ENCODE results near the gene WNT5A. TPM values are rescaled to one million over a fixed set of nuclear protein-coding genes. Genes with fewer than 3 reads are reported as not detected.
"Not testable (repeated sequence)": the region's sequence is repeated elsewhere in the genome, so short reads cannot be mapped to it uniquely, and the experiment has no call there.

Gene WNT5A
- polyA plus RNA-seq, 2 of the 4 experiments (the other 2 are of a cell fraction) = 0.10 to 1.1 TPM

DNA sequence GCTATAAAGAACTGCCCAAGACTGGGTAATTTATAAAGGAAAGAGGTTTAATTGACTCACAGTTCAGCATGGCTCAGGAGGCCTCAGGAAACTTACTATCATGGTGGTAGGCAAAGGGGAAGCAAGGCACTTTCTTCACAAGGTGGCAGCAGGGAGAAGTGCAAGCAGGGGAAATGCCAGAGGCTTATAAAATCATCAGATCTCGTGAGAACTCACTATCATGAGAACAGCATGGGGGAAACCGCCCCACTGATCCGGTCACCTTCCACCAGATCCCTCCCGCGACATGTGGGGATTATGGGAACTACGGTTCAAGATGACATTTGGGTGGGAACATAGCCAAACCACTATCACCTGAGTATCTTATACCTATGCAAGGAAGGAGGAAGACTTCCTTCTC lies 18.0 kb upstream of the WNT5A start:
- POLR2A ChIA-PET, H3K4me1 ChIP-seq, H3K4me3 ChIP-seq, H3K27ac ChIP-seq, H3K9me3 ChIP-seq, H3K4me2 ChIP-seq, FAIRE-seq: not testable (repeated sequence)
- ATAC-seq (peak in 1 of 2 experiments; percentile 36; a peak in 1 of 6 replicates), DNase-seq (ENCODE audit: low read depth in 1 of 2, low spot score in 1 of 2) (peak in 1 of 2 experiments; percentile 21)
- 46% methylated on average over 6 of the region's 6 CpGs for WGBS (ENCODE audit: missing lambda C conversion rate)
- CTCF ChIA-PET = interaction anchor here (0.6 kb wide), 1 partner anchor 751 kb away, joined by 4 read pairs; no protein-coding TSS in a partner anchor

- Histone ChIP-seq H3K4me1 (no peaks in the 10 kb centered on the region), H3K4me2 (no peak overlapping the region), H3K4me3 (no peak overlapping the region), H3K27ac (no peak overlapping the region), H3K9me3 (no peaks in the 10 kb centered on the region)
- 6% methylated on average over 3 of the region's 3 CpGs for WGBS (ENCODE audit: missing lambda C conversion rate)
- ChIA-PET POLR2A (no interaction called here), CTCF (no interaction called here)
- DNase-seq (ENCODE audit: low read depth in 1 of 2, low spot score in 1 of 2) = no peak
- no peak for ATAC-seq
- no peak for FAIRE-seq
- TF ChIP-seq RNF2 (IDR thresholded peaks at IDR 0.05; ENCODE audit: borderline replicate concordance, low read depth) = no peak
- TF ChIP-seq, protein P1, sequence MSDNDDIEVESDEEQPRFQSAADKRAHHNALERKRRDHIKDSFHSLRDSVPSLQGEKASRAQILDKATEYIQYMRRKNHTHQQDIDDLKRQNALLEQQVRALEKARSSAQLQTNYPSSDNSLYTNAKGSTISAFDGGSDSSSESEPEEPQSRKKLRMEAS (IDR thresholded peaks at IDR 0.05) = no peak
- no peak for TF ChIP-seq JUNB (IDR thresholded peaks at IDR 0.05)
- TF ChIP-seq, protein P2, sequence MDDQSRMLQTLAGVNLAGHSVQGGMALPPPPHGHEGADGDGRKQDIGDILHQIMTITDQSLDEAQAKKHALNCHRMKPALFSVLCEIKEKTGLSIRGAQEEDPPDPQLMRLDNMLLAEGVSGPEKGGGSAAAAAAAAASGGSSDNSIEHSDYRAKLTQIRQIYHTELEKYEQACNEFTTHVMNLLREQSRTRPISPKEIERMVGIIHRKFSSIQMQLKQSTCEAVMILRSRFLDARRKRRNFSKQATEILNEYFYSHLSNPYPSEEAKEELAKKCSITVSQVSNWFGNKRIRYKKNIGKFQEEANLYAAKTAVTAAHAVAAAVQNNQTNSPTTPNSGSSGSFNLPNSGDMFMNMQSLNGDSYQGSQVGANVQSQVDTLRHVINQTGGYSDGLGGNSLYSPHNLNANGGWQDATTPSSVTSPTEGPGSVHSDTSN (IDR thresholded peaks at IDR 0.05) = no peak
- TF ChIP-seq BCL3 (IDR thresholded peaks at IDR 0.05) = no peak
- TF ChIP-seq, protein P3, sequence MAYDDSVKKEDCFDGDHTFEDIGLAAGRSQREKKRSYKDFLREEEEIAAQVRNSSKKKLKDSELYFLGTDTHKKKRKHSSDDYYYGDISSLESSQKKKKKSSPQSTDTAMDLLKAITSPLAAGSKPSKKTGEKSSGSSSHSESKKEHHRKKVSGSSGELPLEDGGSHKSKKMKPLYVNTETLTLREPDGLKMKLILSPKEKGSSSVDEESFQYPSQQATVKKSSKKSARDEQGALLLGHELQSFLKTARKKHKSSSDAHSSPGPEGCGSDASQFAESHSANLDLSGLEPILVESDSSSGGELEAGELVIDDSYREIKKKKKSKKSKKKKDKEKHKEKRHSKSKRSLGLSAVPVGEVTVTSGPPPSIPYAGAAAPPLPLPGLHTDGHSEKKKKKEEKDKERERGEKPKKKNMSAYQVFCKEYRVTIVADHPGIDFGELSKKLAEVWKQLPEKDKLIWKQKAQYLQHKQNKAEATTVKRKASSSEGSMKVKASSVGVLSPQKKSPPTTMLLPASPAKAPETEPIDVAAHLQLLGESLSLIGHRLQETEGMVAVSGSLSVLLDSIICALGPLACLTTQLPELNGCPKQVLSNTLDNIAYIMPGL (CRISPR knock-in tag; IDR thresholded peaks at IDR 0.05; ENCODE audit: borderline replicate concordance) = no peak
- no peak for TF ChIP-seq ZNF302 (CRISPR knock-in tag; IDR thresholded peaks at IDR 0.05)
- TF ChIP-seq PHF8 (IDR thresholded peaks at IDR 0.05; ENCODE audit: borderline replicate concordance, low read depth) = no peak
- TF ChIP-seq FOXS1 (CRISPR knock-in tag; IDR thresholded peaks at IDR 0.05) = no peak
- no peak for TF ChIP-seq POLR2A (IDR thresholded peaks at IDR 0.05; ENCODE audit: low read length)
- no peak for TF ChIP-seq NFE2L2 (conservative IDR thresholded peaks at IDR 0.05; ENCODE audit: low read length)
- no peak for TF ChIP-seq KDM5A (IDR thresholded peaks at IDR 0.05)
- TF ChIP-seq KDM1A (IDR thresholded peaks at IDR 0.05; ENCODE audit: low read depth) = no peak
- no peak for TF ChIP-seq TFCP2L1 (CRISPR knock-in tag; IDR thresholded peaks at IDR 0.05)
Observed at GRCh38 chr3:55501905-55502304, 14.8 kb upstream of the WNT5A start.

- TF ChIP-seq POLR2AphosphoS2 (conservative IDR thresholded peaks at IDR 0.05; ENCODE audit: low read length) (no peak), RNF2 (IDR thresholded peaks at IDR 0.05; ENCODE audit: borderline replicate concordance, low read depth) (no peak), BCL3 (IDR thresholded peaks at IDR 0.05) (no peak), KDM1A (IDR thresholded peaks at IDR 0.05; ENCODE audit: low read depth) (no peak), HOXA7 (CRISPR knock-in tag; IDR thresholded peaks at IDR 0.05) (no peak), HEYL (CRISPR knock-in tag; IDR thresholded peaks at IDR 0.05) (no peak), CHD4 (IDR thresholded peaks at IDR 0.05; ENCODE audit: borderline replicate concordance) (no peak), CBX2 (IDR thresholded peaks at IDR 0.05; ENCODE audit: borderline replicate concordance, low read depth) (no peak), NR3C1 (IDR thresholded peaks at IDR 0.05) (no peak), CBX8 (IDR thresholded peaks at IDR 0.05) (no peak), CEBPB (IDR thresholded peaks at IDR 0.05) (no peak)
- TF ChIP-seq, protein P1 (IDR thresholded peaks at IDR 0.05) = no peak
- WGBS (ENCODE audit: missing lambda C conversion rate) = 15% methylated on average over 5 of the region's 5 CpGs
- POLR2A ChIA-PET = no interaction called here
- no peaks in the 10 kb centered on the region for H3K9me3 ChIP-seq
- no peak overlapping the region for H3K4me3 ChIP-seq
- CTCF ChIA-PET = interaction anchor here (0.7 kb wide), 1 partner anchor 160 kb away, joined by 3 read pairs; no protein-coding TSS in a partner anchor
- FAIRE-seq (no peak), DNase-seq (ENCODE audit: low read depth in 1 of 2, low spot score in 1 of 2) (no peak), ATAC-seq (no peak)
- no peak overlapping the region for H3K27ac ChIP-seq
- H3K4me2 ChIP-seq = no peak overlapping the region
- no peaks in the 10 kb centered on the region for H3K4me1 ChIP-seq
Observed at GRCh38 chr3:55500555-55501330, 13.6 kb upstream of the WNT5A start.
